ENCODE measurements around the gene CHID1.

The CHID1 gene

DNA sequence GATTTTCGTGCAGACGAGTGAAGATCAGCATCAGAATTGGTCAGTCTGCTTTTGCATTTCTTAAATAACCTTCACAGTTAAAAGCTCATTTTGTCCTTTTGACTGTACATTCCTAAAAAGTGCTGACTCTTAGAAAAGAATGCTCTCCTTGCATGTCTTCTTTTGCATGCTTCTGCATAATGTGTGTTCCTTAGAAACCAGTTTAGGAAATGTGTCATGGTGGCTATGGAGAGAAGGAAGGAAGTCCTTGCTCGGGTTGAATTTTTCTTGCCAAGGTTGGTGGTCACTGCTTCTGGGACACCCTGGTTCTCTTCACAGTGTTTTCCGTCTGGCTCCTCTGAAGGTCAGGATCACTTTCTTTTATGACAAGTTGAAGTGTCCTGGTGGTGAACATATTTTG, 21.8 kb upstream of the CHID1 start:
- no peak for DNase-seq

DNA sequence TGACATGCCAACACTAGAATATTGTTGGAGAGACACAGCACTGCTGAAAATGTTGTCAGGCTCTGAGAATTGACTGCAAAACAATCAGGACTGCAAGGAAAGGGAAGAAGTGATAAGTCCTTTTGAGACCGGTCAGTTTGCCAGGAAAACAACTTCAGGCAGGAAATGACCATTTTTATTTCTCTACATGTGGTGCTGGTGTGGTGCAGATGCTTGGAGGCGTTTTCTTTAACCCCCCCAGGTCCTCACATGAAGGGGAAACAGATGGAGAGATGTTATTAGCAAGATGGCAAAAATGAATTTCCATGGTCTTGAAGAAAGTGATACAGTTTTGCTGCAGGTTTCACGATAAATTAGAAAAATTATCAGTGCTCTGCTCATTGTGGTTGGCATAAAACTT, 20.8 kb upstream of the CHID1 start:
- DNase-seq = no peak

- DNase-seq = no peak
These were observed 18.8 kb upstream of the CHID1 start for GRCh38 chr11:929405-929804.

DNA sequence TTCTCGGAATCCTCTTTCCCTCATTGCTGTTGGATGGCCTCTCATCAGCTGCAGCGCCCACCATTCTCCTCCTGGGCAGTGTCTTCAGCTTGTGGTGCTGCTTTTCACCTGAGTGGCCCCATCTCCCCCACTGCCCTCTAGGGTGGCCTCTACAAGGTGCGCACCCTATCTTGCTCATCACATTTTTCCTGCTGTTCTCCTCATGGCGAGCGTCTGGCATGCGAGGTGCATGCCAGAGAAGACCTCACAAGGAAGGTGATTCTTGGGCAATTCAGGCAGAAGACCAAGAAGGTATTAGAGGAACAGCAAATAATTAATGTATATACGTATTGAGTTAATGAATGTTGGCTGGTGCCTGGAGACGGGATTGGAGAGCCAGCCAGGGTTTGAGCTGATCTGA, 18.2 kb upstream of the CHID1 start:
- no peak for DNase-seq

- DNase-seq = no peak
These were observed 17.3 kb upstream of the CHID1 start for GRCh38 chr11:927871-928270.

- no peak for DNase-seq
These were observed 15.8 kb upstream of the CHID1 start for GRCh38 chr11:926341-926916.

DNA sequence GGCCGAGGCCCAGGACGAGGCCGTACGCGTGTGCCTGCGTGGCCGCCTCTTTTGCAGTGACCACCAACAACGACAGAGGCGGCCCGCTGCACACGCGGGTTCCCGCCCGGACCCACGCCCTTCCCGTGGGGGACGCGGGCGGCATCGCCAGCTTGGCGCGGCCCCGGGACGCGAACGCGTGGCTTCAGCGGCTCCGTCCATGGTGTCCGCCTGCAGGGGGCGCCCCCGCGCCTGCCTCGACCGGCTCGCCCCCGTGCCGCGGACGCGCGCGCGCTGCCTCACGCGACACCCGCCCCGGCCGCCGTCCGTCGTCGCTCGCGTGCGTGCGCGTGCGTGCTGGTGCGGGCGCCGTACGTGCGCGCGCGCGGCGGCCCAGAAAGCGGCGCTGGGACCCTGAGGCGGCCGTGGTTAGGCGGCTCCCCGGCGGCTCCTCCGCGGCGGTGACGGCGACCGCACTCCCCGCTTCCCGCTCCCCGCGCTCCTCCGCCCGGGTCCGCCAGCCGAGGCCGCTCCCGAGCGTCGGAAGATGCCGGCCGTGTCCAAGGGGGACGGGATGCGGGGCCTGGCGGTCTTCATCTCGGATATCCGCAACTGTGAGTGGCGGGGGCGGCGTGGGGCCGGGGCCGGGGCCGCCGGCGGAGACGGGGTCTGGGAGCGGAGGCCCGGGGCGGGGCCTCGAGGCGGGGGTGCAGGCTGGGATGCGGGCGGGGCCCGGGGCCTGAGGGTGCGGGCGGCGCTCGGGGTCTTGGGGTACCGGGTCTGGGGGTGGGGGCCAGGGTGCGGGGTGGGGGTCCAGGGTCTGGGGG, 15.1 kb upstream of the CHID1 start, which contains the start of gene AP2A2:
Gene AP2A2 (plus strand): TSS at position 375 of the 806 bp plus-strand sequence. CDS start 152 bp downstream, at position 527.
- peak; percentile 86 for DNase-seq

- DNase-seq = no peak
These were observed 14.5 kb upstream of the CHID1 start for GRCh38 chr11:925158-925495.

DNA sequence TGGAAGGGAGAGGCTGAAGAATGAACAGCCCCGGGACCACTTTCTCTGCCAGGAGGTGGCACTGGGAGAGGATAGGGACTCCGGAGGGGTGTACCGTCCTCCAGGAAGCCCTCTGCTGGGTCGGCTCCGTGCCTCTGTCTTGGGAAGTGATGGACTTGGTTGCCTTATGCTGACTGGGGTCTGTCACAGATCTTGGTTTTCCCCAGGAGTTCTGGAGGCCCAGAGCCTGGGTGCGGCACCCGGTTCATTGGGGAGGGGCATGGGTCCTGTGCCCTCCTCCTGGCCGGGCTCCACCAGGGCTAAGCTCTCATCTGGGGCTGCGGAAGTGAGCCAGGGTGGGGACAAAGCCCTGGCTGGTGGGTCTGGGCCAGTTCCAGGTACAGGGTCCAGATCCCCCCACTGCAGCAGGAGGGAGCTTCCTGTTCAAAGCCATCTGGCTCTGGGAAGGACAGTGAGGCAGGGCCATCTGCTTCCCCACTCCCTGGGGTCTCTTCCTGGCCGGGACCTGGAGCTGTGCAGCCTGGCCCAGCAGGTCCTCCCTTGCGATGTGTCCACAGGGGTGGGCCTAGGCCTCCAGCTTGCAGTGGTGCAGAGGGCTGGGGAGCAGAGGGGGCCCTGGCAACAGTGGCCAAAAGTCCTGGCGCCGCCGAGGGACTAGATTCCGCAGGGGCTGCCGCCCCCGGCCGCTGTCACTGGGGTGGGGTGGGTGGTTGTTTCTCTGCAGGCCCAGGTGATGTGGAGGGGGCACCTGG, 14.0 kb upstream of the CHID1 start:
- no peak for DNase-seq

GRCh38 chr11:923691-924405, 13.2 kb upstream of the CHID1 start:
- DNase-seq = no peak

- DNase-seq = no peak
These were observed 11.5 kb upstream of the CHID1 start for GRCh38 chr11:921921-922678.

GRCh38 chr11:917426-917825, 6.8 kb upstream of the CHID1 start:
- no peak for DNase-seq

DNA sequence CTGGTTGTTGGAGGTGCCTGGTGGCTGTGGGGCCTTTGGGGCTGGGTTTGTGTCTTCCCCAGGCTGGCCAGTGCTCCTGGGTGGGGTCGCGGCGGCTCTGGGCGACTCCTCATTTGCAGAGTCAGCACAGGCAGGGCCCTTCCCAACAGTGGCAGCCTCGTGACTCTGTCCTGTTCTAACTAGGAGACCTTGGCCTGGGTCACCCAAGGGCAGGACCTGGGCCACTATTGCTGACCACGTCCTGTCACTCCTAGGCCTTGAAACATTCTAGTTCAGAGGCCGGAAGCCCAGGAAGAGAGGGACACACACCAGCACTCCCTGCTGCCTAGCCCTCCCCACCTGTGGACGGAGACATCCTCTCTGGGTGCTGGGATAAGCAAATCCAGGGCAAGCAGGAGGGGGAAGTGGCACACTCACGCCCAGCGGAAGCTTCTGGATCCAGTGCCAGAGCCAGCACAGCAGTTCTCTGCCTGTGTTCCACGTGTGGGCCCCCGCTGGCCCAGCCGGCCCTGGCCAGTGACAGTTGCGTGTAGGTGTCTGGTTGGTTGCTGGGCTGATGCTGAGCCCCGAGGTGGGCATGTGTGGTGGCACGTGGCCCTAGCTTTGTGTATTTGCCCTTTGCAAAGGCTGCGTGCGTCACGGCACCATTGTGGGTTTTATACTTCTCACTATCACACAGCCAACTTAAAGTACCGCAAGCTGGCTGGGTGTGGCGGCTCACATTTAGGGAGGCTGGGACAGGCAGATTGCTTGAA, 4.3 kb upstream of the CHID1 start:
- DNase-seq = peak; percentile 94

- no peak for DNase-seq
These were observed 3.6 kb upstream of the CHID1 start for GRCh38 chr11:914204-914603.

- DNase-seq = no peak
These were observed 2.4 kb upstream of the CHID1 start for GRCh38 chr11:913043-913442.

DNA sequence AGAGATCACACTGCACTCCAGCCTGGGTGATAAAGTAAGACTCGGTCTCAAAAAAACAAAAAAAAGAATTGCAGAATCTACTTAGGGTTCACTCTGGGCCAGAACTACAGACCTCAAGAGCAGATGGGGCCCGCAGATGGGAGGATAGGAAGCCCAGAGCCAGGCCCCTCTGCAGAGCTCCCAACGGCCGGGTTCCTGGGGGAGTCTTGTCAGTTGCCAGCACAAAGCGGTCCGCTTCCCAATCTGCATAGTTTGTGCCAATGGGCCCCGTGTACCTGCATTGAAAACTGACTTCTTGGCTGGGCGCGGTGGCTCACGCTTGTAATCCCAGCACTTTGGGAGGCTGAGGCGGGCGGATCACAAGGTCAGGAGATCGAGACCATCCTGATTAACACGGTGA, 1.7 kb upstream of the CHID1 start:
- DNase-seq = peak; percentile 40

DNA sequence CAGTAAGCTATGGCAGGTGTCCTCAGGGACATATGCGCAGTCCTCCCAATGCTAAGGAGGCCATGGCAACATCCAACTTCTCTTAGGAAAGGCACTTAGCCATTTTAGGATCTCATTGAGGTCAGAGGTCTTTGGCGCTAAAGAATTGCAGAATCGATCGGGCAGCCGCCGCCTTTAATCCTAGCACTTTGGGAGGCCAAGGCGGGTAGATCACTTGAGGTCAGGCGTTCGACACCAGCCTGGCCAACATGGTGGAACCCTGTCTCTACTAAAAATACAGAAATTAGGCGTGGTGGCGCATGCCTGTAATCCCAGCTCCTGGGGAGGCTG, 1.2 kb upstream of the CHID1 start:
- no peak for DNase-seq

GRCh38 chr11:911031-911889, 650 bp upstream of the CHID1 start:
- peak; percentile 61 for DNase-seq

DNA sequence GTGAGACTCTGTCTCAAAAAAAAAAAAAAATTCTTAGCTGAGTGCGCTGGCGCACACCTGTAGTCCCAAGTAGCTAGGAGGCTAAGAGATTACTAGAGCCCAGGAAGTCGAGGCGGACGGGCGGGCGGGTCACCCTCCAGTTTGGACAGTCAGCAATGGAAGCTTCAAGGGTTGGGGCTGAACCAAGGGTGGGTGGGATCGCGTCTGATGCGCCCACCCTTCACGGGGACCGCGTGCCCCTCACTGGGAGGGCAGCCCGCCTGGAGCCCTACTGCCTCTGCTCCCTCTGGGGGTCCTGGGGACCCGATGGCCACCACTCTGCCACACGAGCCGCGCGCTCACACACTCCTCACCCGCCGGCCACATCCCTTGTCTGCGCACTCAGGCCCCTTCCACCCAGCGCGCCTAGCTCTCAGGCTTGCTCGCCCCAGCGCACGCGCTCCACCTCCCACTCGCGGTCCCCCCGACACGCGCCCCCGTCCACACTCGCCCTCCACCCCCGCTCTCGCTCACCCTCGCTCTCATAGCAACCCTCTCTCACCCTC, 494 bp downstream of the CHID1 start:
- no peak for DNase-seq

GRCh38 chr11:909406-909805, 1.2 kb downstream of the CHID1 start:
- no peak for DNase-seq

DNA sequence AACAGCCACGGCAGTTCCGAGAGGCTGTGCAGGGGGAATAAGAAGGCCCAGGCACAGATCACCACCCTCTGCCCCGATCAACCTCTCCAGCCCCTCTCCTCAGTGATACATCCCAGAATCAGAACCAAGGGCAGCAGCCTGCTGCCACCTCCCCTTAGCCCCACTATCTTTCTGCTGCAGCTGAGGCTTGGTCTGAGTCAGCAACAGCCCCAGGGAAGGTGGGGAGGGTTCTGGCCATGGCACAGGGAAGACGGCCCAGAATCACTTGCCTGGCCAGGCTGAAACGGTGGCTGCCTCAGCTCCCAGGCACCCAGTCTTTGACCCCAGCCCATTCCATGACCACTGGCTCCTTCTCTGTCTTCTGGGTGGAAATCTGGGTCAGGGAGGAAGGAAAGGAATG, 2.3 kb downstream of the CHID1 start:
- DNase-seq = peak; percentile 94
